Colon (tissue), 2 donors: Measurements from ENCODE around the gene DNAJC8.

Source experiments
- FAIRE-seq: peaks from 2 replicates; lab custom pipeline; 2012; peaks lifted over from hg19 to GRCh38; lab: Jason Lieb, UNC
- donor health status: control.
- donor health status: control.

The DNAJC8 gene

GRCh38 chr1:28199328-28200233, 33.2 kb downstream of the DNAJC8 start:
- FAIRE-seq, result no peak

GRCh38 chr1:28197682-28198415, 35.0 kb downstream of the DNAJC8 start:
- no peak for FAIRE-seq

- FAIRE-seq, result no peak
These were observed 36.5 kb downstream of the DNAJC8 start for GRCh38 chr1:28196330-28196729.

- no peak for FAIRE-seq
These were observed 37.0 kb downstream of the DNAJC8 start for GRCh38 chr1:28195780-28196179.

- no peak for FAIRE-seq
These were observed 38.3 kb downstream of the DNAJC8 start for GRCh38 chr1:28194326-28195035.

GRCh38 chr1:28193701-28194161, 39.1 kb downstream of the DNAJC8 start:
- no peak for FAIRE-seq

GRCh38 chr1:28190996-28191645, 41.7 kb downstream of the DNAJC8 start:
- FAIRE-seq, result no peak

GRCh38 chr1:28190337-28190979, 42.4 kb downstream of the DNAJC8 start:
- no peak for FAIRE-seq

GRCh38 chr1:28185071-28185470, 47.8 kb downstream of the DNAJC8 start:
- FAIRE-seq, result no peak

- no peak for FAIRE-seq
These were observed 52.2 kb downstream of the DNAJC8 start for GRCh38 chr1:28180306-28181305.

GRCh38 chr1:28178690-28179485, 53.9 kb downstream of the DNAJC8 start:
- FAIRE-seq, result no peak

- no peak for FAIRE-seq
These were observed 56.0 kb downstream of the DNAJC8 start, which contains the start of gene PTAFR for GRCh38 chr1:28176492-28177470. PTAFR (minus strand) TSS chr1:28176690; CDS start chr1:28151021, 25,669 bp downstream.

GRCh38 chr1:28175955-28176485, 56.8 kb downstream of the DNAJC8 start:
- no peak for FAIRE-seq

- FAIRE-seq, result no peak
These were observed 58.9 kb downstream of the DNAJC8 start for GRCh38 chr1:28173980-28174297.

GRCh38 chr1:28173151-28173979, 59.5 kb downstream of the DNAJC8 start:
- FAIRE-seq, result no peak

GRCh38 chr1:28172713-28173150, 60.1 kb downstream of the DNAJC8 start:
- no peak for FAIRE-seq

GRCh38 chr1:28171246-28171645, 61.6 kb downstream of the DNAJC8 start:
- no peak for FAIRE-seq
